Endothelial cell of umbilical vein (primary cell): ENCODE measurements around the gene MAP2K5. TPM values are rescaled to one million over a fixed set of nuclear protein-coding genes. Genes with fewer than 3 reads are reported as not detected.

ENCODE experiments used
- BruUV-seq: library from RNA; stranded (reverse); fragments of 400-500 nt; replicated peaks from 2 replicates; lab custom pipeline; 2021; lab: Mats Ljungman, UMichigan
- CTCF ChIA-PET: fragments of 300-600, 350-600 bp; sonication (Branson Sonifier 250); formaldehyde crosslinking; loops from one replicate; lab custom pipeline; 2021; ENCODE audit warnings: antibody characterized with exemption, inconsistent platforms; lab: Charles Lee
- POLR2A ChIA-PET: fragments of 300-600, 350-600 bp; sonication (Branson Sonifier 250); formaldehyde crosslinking; loops from one replicate; lab custom pipeline; 2021; ENCODE audit warnings: antibody characterized with exemption, inconsistent platforms; lab: Charles Lee
- DNase-seq: peaks from one replicate; pipeline ENCODE4 v3.0.0-alpha.2; 2011; ENCODE audit warnings: low read depth, low spot score
- FAIRE-seq: peaks from 2 replicates; lab custom pipeline; 2011; peaks lifted over from hg19 to GRCh38; lab: Jason Lieb, UNC
- H2AFZ ChIP-seq: 2 replicates; pipeline ENCODE4 v1.6.0; 2012; ENCODE audit warnings: low read depth, low read length, control low read depth, inconsistent platforms
- H3K27ac ChIP-seq: 2 replicates; pipeline ENCODE4 v1.5.1; 2011; ENCODE audit warnings: low read depth, mild to moderate bottlenecking, control low read depth, low read length, moderate library complexity; ENCODE audit not compliant: insufficient read depth
- H3K27me3 ChIP-seq, 2 experiments: 2 replicates each; pipeline versions ENCODE4 v1.6.0 to v1.6.1; 2011; ENCODE audit warnings: low read length in 2 of 2, mixed read lengths in 1 of 2; ENCODE audit not compliant: control insufficient read depth in 2 of 2, insufficient read depth in 2 of 2
- H3K36me3 ChIP-seq, 2 experiments: 2 replicates in 1 of 2; 3 replicates in 1 of 2; pipeline ENCODE4 v1.5.1; 2011; ENCODE audit warnings: low read length in 2 of 2, mild to moderate bottlenecking in 1 of 2, moderate library complexity in 1 of 2; ENCODE audit not compliant: control insufficient read depth in 2 of 2, insufficient read depth in 2 of 2; ENCODE audit errors: extremely low read depth in 1 of 2
- H3K4me1 ChIP-seq: 3 replicates; pipeline ENCODE4 v1.5.1; 2011; ENCODE audit warnings: mild to moderate bottlenecking, low read length; ENCODE audit not compliant: control insufficient read depth, insufficient read depth; ENCODE audit errors: extremely low read depth
- H3K4me2 ChIP-seq: 2 replicates; pipeline ENCODE4 v1.6.1; 2011; ENCODE audit warnings: low read length, control low read depth, mixed read lengths; ENCODE audit not compliant: insufficient read depth
- H3K4me3 ChIP-seq, 3 experiments: fragments of 200-600 bp in 1 of 3; sonication (generic), shearing (Covaris generic) in 1 of 3; replicated peaks in 1 of 3; 2 replicates each; pipeline ENCODE4 v1.5.1; 2011 to 2016; ENCODE audit warnings: control low read depth in 3 of 3, low read length in 3 of 3, mild to moderate bottlenecking in 2 of 3, inconsistent platforms in 1 of 3, low read depth in 1 of 3, moderate library complexity in 1 of 3; ENCODE audit not compliant: insufficient read depth in 1 of 3
- H3K79me2 ChIP-seq: 2 replicates; pipeline ENCODE4 v1.6.0; 2012; ENCODE audit warnings: low read length, inconsistent platforms; ENCODE audit not compliant: control insufficient read depth, insufficient read depth
- H3K9ac ChIP-seq: replicated peaks from 2 replicates; pipeline ENCODE3; 2011; ENCODE audit warnings: low read length, control low read depth; ENCODE audit not compliant: insufficient read depth; ENCODE audit errors: extremely low read depth
- H3K9me1 ChIP-seq: replicated peaks from 3 replicates; pipeline ENCODE4 v1.6.0; 2011; ENCODE audit warnings: mild to moderate bottlenecking, low read length; ENCODE audit not compliant: control insufficient read depth, insufficient read depth; ENCODE audit errors: extremely low read depth
- H3K9me3 ChIP-seq: replicated peaks from 2 replicates; pipeline ENCODE4 v1.5.1; 2012; ENCODE audit warnings: low read length, inconsistent platforms; ENCODE audit not compliant: control insufficient read depth, insufficient read depth
- H4K20me1 ChIP-seq: replicated peaks from 2 replicates; pipeline ENCODE3; 2011; ENCODE audit warnings: mild to moderate bottlenecking, low read length; ENCODE audit not compliant: control insufficient read depth, insufficient read depth; ENCODE audit errors: extremely low read depth
- EZH2 ChIP-seq: IDR thresholded peaks from 2 replicates; pipeline ENCODE4 v1.6.1; 2012; ENCODE audit warnings: borderline replicate concordance, low read depth, mild to moderate bottlenecking, moderate library complexity, low read length, inconsistent platforms; ENCODE audit not compliant: severe bottlenecking
- FOS ChIP-seq: IDR thresholded peaks from 2 replicates; pipeline ENCODE4 v1.6.1; 2011; ENCODE audit warnings: mild to moderate bottlenecking, low read length, moderate library complexity, borderline replicate concordance; ENCODE audit not compliant: insufficient read depth
- GATA2 ChIP-seq: IDR thresholded peaks from 2 replicates; pipeline ENCODE4 v1.7.0; 2011; ENCODE audit warnings: low read depth, mild to moderate bottlenecking, moderate library complexity, mixed read lengths, low read length; ENCODE audit not compliant: insufficient read length, insufficient read depth
- JUN ChIP-seq: IDR thresholded peaks from 2 replicates; pipeline ENCODE4 v1.6.1; 2011; ENCODE audit warnings: borderline replicate concordance, low read depth; ENCODE audit not compliant: insufficient read length, insufficient read depth
- MYC ChIP-seq: IDR thresholded peaks from one replicate; pipeline ENCODE4 v1.6.1; 2011; ENCODE audit warnings: mild to moderate bottlenecking, low read depth, low read length
- POLR2A ChIP-seq: IDR thresholded peaks from 2 replicates; pipeline ENCODE4 v1.6.1; 2012; ENCODE audit warnings: low read depth, mild to moderate bottlenecking, control low read depth, low read length
- POLR2AphosphoS5 ChIP-seq: IDR thresholded peaks from 2 replicates; pipeline ENCODE4 v1.6.1; 2012; ENCODE audit warnings: low read depth, mild to moderate bottlenecking, control low read depth, low read length, moderate library complexity; ENCODE audit not compliant: insufficient read depth
- dilution Hi-C: fragments of 300-500 bp; cut with MboI; formaldehyde crosslinking; loops from one replicate; pipeline ENCODE4 v1.15.0; 2019; ENCODE audit warnings: low sequenced_read_pairs; ENCODE audit not compliant: extremely low pct_ligation_motif_present
- intact Hi-C: fragments of 100-400 bp; cut with micrococcal nuclease; formaldehyde crosslinking; loops from one replicate; pipeline ENCODE4 v1.10.0; 2022
- polyA plus RNA-seq, 4 experiments: library from polyadenylated mRNA; depleted of rRNA in 3 of 4; stranded (reverse) in 3 of 4; unstranded in 1 of 4; fragments of >200 nt; gene quantifications; 2 replicates each; pipeline versions ENCODE4 v1.2.1 to v1.2.3, GENCODE V29; 2011 to 2012; ENCODE audit warnings: missing spikeins in 1 of 4
- total RNA-seq: library from RNA; stranded (reverse); gene quantifications from 2 replicates; pipeline ENCODE4 v1.2.3, GENCODE V29; 2021
- TF ChIP-seq, protein P1 (sequence below): IDR thresholded peaks from 2 replicates; pipeline ENCODE4 v1.6.1; 2011; ENCODE audit not compliant: insufficient read depth, insufficient read length
- TF ChIP-seq, protein P2 (sequence below), 2 donors: IDR thresholded peaks; 1 replicate in 1 of 2; 2 replicates in 1 of 2; pipeline ENCODE4 v1.5.1; 2011; ENCODE audit warnings: low read length in 2 of 2, mild to moderate bottlenecking in 2 of 2, moderate library complexity in 2 of 2, control low read depth in 1 of 2, inconsistent platforms in 1 of 2, low read depth in 1 of 2; ENCODE audit not compliant: insufficient read depth in 1 of 2; ENCODE audit errors: extremely low read depth in 1 of 2

Gene MAP2K5
- total and polyA plus RNA-seq, 2 donors (not counting 3 experiments of a cell fraction or from before 2014, with no cell fraction given): 4.9 to 24.7 TPM

DNA sequence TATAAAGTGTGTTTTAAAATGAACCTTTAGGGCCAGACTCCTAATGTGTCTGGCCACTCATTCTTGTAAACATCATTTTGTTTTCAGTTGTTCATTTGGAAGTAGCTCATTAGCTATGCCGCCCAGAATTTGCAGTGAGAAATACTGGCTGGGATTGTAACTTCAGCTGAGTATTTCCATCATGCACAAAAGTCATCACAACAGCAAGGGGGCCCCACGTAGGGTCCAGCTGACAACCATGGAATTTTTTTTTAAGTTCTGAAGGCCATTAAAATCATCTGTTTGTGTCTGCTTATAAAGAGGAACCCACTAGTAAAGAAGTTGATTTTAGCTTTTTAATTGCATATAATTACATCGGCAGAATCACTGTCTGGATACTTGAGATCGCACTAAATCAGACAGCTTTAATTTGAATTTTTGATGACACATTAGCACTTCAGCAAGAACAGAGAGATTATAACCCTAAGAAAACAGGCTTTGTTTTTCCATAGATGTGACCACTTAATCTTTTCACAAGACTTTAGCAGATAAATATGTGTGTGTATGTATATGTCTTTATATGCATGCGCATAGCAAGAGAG is 236.6 kb downstream of the MAP2K5 start:
- Histone ChIP-seq H3K9ac (no peak overlapping the region), H2AFZ (no peak overlapping the region), H3K27me3 (no peaks in the 10 kb centered on the region), H3K4me3 (no peak overlapping the region), H3K27ac (no peak overlapping the region), H3K4me1 (no peaks in the 10 kb centered on the region), H3K36me3 (peaks cover 0 to 5% of the 10 kb centered on the region in 2 experiments), H3K9me3 (no peaks in the 10 kb centered on the region), H3K79me2 (no peaks in the 10 kb centered on the region), H4K20me1 (no peaks in the 10 kb centered on the region), H3K4me2 (no peak overlapping the region), H3K9me1 (no peaks in the 10 kb centered on the region)
- CTCF ChIA-PET: no interaction called here
- FAIRE-seq (no peak), DNase-seq (no peak)
- dilution Hi-C loops: no loop called here
- TF ChIP-seq POLR2AphosphoS5: no peak
- TF ChIP-seq JUN: no peak
- no peak for TF ChIP-seq MYC
- no peak for TF ChIP-seq POLR2A
- POLR2A ChIA-PET: no interaction called here
- intact Hi-C loops: no loop called here
- no TSS peak for BruUV-seq

DNA sequence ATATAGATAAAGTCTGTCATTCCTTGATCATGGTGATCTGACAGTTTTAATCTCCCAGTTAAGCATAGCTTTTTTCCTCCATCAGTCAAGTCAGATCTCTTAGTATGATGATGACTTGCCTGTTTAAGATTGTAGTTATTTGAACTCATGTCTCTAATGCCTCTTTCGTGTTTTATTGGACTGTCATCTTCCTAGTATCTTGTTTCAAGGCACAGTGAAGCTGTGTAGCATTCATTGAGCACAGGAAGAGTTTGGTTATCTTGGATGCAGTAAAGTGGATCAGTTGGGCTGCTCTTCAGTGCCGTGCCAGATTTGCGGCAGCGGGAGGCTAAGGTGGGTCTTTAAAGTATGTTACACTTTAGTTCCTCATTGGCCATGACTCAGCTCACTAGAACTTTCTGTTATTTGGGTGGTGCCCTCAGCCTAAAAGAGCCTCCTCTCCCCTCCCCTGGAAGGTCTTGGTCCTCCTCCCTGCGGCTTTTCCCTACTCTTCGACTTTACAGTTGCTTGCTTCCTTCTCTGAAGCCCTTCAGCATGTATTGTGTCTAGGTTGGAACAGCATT is 237.1 kb downstream of the MAP2K5 start:
- H3K9me3 ChIP-seq: no peaks in the 10 kb centered on the region
- H3K4me2 ChIP-seq: no peak overlapping the region
- BruUV-seq: no TSS peak
- no peak for DNase-seq
- H3K9ac ChIP-seq: no peak overlapping the region
- H3K27ac ChIP-seq: no peak overlapping the region
- peaks cover 0 to 5% of the 10 kb centered on the region in 2 experiments for H3K36me3 ChIP-seq
- H4K20me1 ChIP-seq: no peaks in the 10 kb centered on the region
- intact Hi-C loops (no loop called here), dilution Hi-C loops (no loop called here)
- H3K9me1 ChIP-seq: no peaks in the 10 kb centered on the region
- ChIA-PET CTCF (no interaction called here), POLR2A (no interaction called here)
- no peaks in the 10 kb centered on the region for H3K27me3 ChIP-seq
- no peak overlapping the region for H3K4me3 ChIP-seq
- no peaks in the 10 kb centered on the region for H3K4me1 ChIP-seq
- FAIRE-seq: no peak
- TF ChIP-seq POLR2AphosphoS5 (no peak), EZH2 (no peak), FOS (no peak), GATA2 (no peak), POLR2A (no peak), MYC (no peak), JUN (no peak)
- TF ChIP-seq, protein P1, sequence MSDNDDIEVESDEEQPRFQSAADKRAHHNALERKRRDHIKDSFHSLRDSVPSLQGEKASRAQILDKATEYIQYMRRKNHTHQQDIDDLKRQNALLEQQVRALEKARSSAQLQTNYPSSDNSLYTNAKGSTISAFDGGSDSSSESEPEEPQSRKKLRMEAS: no peak
- TF ChIP-seq, protein P2, sequence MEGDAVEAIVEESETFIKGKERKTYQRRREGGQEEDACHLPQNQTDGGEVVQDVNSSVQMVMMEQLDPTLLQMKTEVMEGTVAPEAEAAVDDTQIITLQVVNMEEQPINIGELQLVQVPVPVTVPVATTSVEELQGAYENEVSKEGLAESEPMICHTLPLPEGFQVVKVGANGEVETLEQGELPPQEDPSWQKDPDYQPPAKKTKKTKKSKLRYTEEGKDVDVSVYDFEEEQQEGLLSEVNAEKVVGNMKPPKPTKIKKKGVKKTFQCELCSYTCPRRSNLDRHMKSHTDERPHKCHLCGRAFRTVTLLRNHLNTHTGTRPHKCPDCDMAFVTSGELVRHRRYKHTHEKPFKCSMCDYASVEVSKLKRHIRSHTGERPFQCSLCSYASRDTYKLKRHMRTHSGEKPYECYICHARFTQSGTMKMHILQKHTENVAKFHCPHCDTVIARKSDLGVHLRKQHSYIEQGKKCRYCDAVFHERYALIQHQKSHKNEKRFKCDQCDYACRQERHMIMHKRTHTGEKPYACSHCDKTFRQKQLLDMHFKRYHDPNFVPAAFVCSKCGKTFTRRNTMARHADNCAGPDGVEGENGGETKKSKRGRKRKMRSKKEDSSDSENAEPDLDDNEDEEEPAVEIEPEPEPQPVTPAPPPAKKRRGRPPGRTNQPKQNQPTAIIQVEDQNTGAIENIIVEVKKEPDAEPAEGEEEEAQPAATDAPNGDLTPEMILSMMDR (IDR thresholded peaks at IDR 0.05; ENCODE audit: extremely low read depth in 1 of 2, insufficient read depth in 1 of 2, low read depth in 1 of 2, low read length in 2 of 2): no peak
- no peaks in the 10 kb centered on the region for H3K79me2 ChIP-seq
- no peak overlapping the region for H2AFZ ChIP-seq
